Suprapubic skin (tissue), 3 donors: ENCODE data around the gene RGL2.

Experiments
- CTCF ChIP-seq, 2 donors: fragments of 200-600 bp in 1 of 2; fragments of 450-650 bp in 1 of 2; sonication (generic) in 1 of 2; IDR thresholded peaks; one replicate each; pipeline ENCODE4 v1.5.1; 2016 to 2019; ENCODE audit warnings: antibody characterized with exemption in 2 of 2, mild to moderate bottlenecking in 1 of 2, moderate library complexity in 1 of 2
- POLR2A ChIP-seq, 2 donors: fragments of 450-650 bp; IDR thresholded peaks; one replicate each; pipeline ENCODE4 v1.6.1; 2017; ENCODE audit warnings: antibody characterized with exemption in 2 of 2, mild to moderate bottlenecking in 2 of 2, moderate library complexity in 2 of 2

- TF ChIP-seq CTCF (IDR thresholded peaks at IDR 0.05) (no peak), POLR2A (IDR thresholded peaks at IDR 0.05) (no peak)
Measured at GRCh38 chr6:33252759-33253158, 46.0 kb downstream of the RGL2 start.
